Measurements from ENCODE around the gene ZBTB48. TPM values are rescaled to one million over a fixed set of nuclear protein-coding genes. Genes with fewer than 3 reads are reported as not detected.

ZBTB48 gene
- total RNA-seq, 1 donor from 2014 or later = 44.2 TPM

DNA sequence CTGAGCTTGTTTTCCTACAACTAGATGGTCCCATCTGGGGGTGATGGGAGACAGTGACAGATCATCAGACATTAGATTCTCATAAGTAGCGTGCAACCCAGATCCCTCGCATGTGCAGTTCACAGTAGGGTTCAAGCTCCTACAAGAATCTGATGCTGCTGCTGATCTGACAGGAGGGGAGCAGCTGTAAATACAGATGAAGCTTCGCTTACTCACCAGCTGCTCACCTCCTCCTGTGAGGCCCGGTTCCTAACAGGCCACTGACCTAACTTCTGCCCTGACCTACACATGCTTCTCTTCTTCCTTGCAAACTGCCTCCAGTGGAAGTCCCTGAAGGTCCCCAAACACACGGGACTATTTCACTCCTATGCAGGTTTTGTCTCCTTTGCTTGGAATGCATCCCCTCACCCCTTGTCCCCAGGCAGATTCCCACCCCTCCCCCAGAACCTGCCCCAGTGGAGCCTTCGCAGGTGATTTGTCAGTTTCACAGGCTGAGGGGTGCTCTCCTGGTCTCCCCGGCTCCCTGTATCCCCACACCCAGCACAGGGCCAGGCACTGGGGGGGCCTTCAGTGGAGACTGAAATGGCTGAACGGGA, 5.7 kb upstream of the ZBTB48 start:
- TF ChIP-seq CTCF (conservative IDR thresholded peaks at IDR 0.05) = no peak
- Mint-ChIP-seq H3K36me3 (no peaks in the 10 kb centered on the region), H3K27me3 (peaks cover 36% of the 10 kb centered on the region), H3K4me3 (no peak overlapping the region), H3K9me3 (no peaks in the 10 kb centered on the region), H3K4me1 (ENCODE audit: unreplicated experiment) (peaks cover 4% of the 10 kb centered on the region), H3K27ac (no peak overlapping the region)
- no peak for DNase-seq (ENCODE audit: extremely low spot score, unreplicated experiment)

GRCh38 chr1:6574818-6575217, 5.0 kb upstream of the ZBTB48 start:
- no peaks in the 10 kb centered on the region for H3K9me3 Mint-ChIP-seq

DNA sequence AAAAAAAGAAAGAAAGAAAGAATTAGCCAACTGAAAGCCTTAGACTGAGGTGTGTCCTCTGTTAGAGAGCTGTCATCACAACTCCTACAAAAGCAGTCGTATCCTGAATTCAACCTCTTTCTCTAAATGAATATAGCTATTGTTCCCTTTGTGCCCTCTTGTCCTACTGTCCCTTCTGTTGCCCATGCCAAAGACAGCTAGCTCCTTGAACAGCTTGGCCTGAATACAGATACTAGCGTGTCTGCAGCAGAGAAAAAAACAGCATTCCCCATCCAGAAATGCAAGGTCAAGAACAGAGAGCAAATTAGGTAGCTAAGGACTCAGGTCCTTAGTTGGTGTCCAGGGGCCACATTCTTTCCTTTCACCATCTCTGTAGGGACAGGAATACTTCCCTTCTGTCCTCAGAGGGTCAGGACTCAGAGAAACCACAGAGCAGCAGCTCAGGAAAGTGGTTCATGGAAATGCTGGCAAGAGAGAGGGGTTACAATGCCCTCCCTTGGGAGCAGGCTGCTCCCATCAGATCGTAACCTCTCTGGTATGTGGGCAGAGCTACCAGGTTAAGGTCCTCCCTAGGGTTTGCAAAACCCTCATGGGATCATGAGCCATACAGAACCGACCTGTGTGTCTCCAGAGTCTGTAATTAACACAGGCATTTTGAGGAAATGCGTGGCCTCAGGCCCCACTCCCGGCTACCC, 1.8 kb upstream of the ZBTB48 start:
- no peak overlapping the region for H3K27ac Mint-ChIP-seq
- DNase-seq (ENCODE audit: extremely low spot score, unreplicated experiment) = no peak

More at GRCh38 chr1:6574818-6575217, 5.0 kb upstream of the ZBTB48 start:
- Mint-ChIP-seq H3K27me3 (peaks cover 29% of the 10 kb centered on the region), H3K36me3 (no peaks in the 10 kb centered on the region), H3K4me1 (ENCODE audit: unreplicated experiment) (peaks cover 11% of the 10 kb centered on the region), H3K27ac (no peak overlapping the region), H3K4me3 (no peak overlapping the region)
- no peak for DNase-seq (ENCODE audit: extremely low spot score, unreplicated experiment)
- no peak for TF ChIP-seq CTCF (conservative IDR thresholded peaks at IDR 0.05)

GRCh38 chr1:6578624-6579373, 995 bp upstream of the ZBTB48 start:
- no peak for TF ChIP-seq CTCF (conservative IDR thresholded peaks at IDR 0.05)
- H3K4me1 Mint-ChIP-seq (ENCODE audit: unreplicated experiment) = peaks cover 27% of the 10 kb centered on the region
- H3K4me3 Mint-ChIP-seq = peak overlapping the region; percentile 97
- no peak for DNase-seq (ENCODE audit: extremely low spot score, unreplicated experiment)
- H3K27me3 Mint-ChIP-seq = no peaks in the 10 kb centered on the region
- H3K9me3 Mint-ChIP-seq = no peaks in the 10 kb centered on the region
- H3K27ac Mint-ChIP-seq = peak overlapping the region; percentile 97
- H3K36me3 Mint-ChIP-seq = no peaks in the 10 kb centered on the region

More for the DNA sequence above, 1.8 kb upstream of the ZBTB48 start:
- no peaks in the 10 kb centered on the region for H3K27me3 Mint-ChIP-seq
- no peaks in the 10 kb centered on the region for H3K36me3 Mint-ChIP-seq
- no peaks in the 10 kb centered on the region for H3K9me3 Mint-ChIP-seq
- no peak for TF ChIP-seq CTCF (conservative IDR thresholded peaks at IDR 0.05)
- no peak overlapping the region for H3K4me3 Mint-ChIP-seq
- H3K4me1 Mint-ChIP-seq (ENCODE audit: unreplicated experiment) = peaks cover 27% of the 10 kb centered on the region

DNA sequence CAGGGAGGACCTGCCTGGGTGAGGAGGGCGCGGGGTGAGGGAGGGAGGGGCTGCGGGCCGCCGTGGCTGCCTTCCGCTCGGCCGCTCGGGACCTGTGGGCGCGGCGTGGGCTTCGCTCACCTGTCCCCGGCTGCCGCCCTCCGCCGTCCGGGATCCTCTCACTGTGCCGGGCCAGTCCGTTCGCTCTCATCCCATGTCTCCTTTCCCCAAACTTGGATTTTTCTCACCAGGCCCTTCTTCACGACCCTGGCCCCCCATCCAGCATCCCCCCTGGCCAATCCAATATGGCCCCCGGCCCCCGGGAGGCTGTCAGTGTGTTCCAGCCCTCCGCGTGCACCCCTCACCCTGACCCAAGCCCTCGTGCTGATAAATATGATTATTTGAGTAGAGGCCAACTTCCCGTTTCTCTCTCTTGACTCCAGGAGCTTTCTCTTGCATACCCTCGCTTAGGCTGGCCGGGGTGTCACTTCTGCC, 362 bp downstream of the ZBTB48 start:
- Mint-ChIP-seq H3K27ac (peak overlapping the region; percentile 97), H3K27me3 (no peaks in the 10 kb centered on the region), H3K4me3 (peak overlapping the region; percentile 97)

More for the DNA sequence above, 362 bp downstream of the ZBTB48 start:
- no peak for TF ChIP-seq CTCF (conservative IDR thresholded peaks at IDR 0.05)
- H3K9me3 Mint-ChIP-seq = no peaks in the 10 kb centered on the region
- DNase-seq (ENCODE audit: extremely low spot score, unreplicated experiment) = no peak
- H3K36me3 Mint-ChIP-seq = no peaks in the 10 kb centered on the region
- peaks cover 27% of the 10 kb centered on the region for H3K4me1 Mint-ChIP-seq (ENCODE audit: unreplicated experiment)
